Measurements from ENCODE around the gene PMM1.

DNA sequence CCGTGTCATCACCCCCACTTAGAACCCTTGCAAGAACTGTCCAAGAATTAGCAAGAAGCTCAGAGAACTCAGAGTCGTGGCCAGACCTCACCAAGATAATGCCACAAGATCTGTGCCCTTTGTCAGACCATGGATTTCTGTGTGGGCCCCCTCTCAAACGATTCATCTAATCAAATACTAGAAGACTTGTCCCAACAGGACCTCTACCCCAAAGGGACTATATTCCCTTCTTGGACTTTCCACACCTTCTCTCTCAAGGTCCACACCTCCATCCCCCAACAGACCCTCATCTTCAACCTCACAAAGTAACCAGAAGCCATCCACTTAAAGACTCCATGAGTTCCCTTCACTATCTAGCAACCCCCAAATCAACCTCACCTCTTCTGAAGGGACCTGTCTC, 48.2 kb downstream of the PMM1 start:
- TF ChIP-seq POLR2A (IDR thresholded peaks at IDR 0.05): no peak
- no peak for TF ChIP-seq CTCF (IDR thresholded peaks at IDR 0.05)
